ENCODE data around the gene TMSB10.
"Not testable (repeated sequence)": the region's sequence is repeated elsewhere in the genome, so short reads cannot be mapped to it uniquely, and the experiment has no call there.

TMSB10 gene

DNA sequence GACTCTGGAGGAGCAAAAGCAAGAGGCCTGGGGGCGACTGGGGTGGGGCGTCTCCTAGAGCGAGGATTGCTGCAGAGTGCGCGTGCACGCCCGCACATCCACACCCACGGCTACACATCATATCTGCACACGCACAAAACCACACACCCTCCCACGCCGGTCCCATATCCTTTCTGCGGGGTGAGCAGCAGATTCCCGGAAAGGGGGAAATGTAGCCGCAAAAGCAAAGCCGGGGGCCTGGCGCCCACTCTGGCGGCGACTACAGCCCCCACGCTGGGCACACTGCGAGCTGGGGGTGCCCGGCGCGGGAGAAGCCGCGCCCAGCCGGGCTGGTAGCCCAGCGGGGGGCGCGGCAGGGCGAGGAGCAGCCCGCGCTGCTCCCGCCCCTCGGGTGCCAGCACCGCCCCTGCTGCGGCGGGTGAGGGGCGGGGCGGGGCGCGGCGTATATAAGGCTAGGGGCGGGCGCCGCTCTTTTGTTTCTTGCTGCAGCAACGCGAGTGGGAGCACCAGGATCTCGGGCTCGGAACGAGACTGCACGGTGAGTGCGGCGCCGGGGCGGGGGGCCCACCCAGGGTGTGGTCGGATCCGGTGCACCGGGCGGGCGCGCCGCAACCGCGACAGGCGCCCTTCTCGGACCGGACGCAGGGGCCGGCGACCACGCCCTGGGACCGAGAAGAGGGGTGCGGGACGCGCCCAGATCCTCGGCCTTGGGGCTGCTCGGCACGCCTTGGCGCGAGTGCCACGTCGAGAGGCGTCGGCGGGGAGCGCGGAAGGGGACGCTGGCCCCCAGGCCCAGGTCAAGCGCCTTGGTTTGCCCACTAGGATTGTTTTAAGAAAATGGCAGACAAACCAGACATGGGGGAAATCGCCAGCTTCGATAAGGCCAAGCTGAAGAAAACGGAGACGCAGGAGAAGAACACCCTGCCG lies at the start of gene TMSB10:
TMSB10 (plus strand) TSS at position 476 of the 927 bp plus-strand sequence.
- peak; percentile 73 for DNase-seq

DNA sequence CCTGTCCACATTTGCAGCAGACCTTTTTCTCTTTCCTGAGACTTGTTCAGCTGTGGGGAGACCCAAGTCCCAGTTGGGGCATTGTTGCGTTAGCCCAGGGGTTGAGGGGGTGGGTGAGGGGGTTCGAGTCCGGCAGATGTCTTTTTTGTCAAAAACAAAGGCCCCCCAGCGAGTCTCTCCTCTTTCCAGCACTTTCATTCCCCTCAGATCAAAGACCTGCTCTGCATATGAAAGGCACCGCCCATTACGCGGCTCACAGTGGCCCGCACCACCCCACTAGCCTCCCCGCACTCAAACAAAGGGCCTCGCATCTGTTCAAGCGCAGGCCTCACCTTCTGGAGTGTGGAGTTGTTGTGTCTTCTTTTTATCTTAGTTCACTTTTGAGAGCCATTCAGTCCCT lies 49.7 kb upstream of the TMSB10 start:
- DNase-seq: no peak

- peak; percentile 91 for DNase-seq
Observed at GRCh38 chr2:84856787-84857186, 48.7 kb upstream of the TMSB10 start.

DNA sequence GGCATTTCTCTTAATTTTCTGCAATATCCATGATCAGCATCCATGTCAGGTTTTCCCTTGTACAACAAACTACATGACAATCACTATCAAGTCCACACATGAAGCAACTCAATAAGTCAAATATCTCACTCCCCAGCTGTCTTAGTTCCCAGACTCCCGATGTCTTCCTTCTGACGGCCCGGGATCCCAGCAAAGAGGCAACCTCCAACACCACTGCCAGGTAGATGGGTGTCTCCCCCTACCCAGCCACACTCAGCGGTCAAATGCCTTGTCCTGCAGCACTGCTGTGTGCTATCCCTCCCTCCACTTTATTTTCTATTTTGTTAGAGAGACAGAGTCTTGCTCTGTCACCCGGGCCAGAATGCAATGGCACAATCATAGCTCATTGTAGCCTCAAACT lies 47.9 kb upstream of the TMSB10 start:
- no peak for DNase-seq

DNA sequence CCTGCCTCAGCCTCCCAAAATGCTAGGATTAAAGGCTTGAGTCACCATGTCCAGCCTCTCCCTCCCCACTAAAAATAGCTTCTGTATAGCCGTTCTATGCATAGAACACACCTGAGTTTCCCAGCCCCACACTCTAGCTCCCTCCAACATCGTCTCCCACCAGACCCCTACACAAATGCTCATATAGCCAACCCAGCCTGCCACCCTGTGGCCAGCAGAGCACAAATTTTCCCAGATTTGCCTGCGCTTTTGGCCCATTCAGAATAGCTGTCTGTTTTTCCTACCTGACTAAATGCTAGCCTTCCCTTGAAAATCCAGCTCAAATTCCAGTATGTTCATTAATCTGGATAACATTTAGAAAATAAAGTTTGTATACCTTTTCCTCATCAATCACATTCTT lies 47.3 kb upstream of the TMSB10 start:
- no peak for DNase-seq

GRCh38 chr2:84858937-84859336 lies 46.5 kb upstream of the TMSB10 start:
- DNase-seq: no peak

DNA sequence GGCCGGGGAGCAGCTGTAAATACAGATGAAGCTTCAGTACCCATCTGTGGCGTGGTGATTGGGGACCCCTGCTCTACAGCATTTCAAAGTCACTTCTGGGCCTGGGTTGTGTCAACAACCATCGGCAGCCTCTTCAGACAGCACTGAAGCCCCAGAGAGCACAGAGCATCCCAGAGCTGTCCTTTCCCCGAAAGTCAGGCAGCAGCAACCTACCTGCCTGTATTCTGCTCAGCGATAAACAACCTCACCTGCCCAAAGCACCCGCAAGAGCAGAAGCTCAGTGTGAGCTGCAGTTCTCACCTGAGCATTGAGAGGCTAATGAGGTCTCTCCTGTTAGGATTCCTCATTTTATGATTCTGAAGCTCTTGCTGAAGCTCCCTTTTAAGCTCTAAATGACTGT lies 43.9 kb upstream of the TMSB10 start:
- no peak for DNase-seq

DNA sequence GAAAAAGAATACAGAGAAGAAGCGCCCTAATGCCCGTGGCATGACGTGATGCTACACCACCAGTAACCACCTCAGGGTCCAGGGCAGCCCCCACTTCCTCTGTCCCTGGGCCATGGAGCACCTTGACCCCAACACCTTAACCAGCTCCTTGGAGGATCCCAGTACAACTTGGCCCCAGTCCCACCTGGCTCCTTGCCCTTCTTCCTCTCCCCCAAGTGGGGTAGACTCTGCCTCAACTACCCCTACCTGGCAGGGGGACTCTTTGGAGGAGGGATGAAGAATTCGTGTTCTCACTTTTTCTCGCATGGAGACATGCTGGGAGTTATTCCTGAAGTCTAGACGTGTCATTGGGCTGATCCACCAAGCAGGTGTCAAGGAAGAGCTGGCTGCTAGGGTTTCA lies 43.5 kb upstream of the TMSB10 start:
- no peak for DNase-seq

DNA sequence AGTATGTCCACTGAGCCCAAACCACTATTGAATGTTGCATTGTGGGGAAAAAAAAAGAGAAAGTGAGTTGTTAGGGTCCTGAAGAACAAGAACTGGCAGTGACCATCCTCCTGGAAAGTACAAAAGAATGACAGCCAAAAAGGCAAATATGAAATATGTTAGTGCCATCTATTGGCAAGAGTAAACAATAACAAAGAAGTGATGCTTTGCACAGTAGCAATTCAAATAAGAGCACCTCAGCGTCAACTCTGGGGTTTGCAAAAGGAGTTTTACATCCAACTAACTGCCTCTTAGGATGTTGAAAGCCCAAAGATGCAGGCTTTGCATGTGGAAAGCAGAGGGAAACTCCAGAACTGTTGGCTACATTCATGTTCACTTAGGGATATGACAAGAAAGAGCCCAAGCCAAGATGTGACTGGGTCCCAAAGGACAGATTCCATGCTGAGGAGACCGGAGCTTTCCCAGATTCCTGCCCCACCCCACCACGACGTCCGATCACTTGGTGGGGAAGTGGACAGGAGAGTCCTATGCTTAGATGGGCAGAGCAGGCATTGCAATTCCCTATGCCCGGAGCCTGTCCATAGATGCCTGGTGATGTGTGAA lies 40.2 kb upstream of the TMSB10 start:
- peak; percentile 47 for DNase-seq

DNA sequence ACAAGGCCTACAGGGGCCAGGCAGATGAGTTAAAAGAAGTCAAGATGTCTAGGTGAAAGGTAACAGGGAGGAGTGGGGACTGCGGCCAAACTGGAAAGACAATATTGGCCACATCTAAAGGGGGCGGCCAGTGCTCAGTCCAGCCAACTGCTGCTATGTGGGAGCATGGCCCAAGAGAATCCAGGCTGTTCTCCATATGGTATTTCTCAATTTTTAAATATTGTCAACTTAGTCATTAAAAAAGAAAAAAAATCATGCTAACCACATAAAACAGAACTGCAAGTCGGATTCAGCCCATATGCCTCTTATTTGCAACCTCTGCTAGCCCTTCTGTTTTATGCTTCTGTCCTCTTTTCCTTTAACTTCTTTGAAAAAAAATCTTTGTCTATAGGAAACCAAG lies 39.3 kb upstream of the TMSB10 start:
- DNase-seq: no peak

DNA sequence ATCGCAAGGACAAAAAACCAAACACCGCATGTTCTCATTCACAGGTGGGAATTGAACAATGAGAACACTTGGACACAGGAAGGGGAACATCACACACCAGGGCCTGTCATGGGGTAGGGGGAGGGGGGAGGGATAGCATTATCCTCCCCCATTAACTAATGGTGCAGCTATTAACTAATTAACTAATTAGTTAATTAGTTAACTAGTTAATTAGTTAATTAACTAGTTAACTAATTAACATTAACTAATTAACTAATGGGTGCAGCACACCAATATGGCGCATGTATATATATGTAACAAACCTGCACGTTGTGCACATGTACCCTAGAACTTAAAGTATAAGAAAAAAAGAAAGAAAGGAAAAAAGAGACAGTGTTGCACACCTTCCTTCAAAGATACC lies 37.1 kb upstream of the TMSB10 start:
- not testable (repeated sequence) for DNase-seq

GRCh38 chr2:84870306-84870705 lies 35.1 kb upstream of the TMSB10 start:
- no peak for DNase-seq

- not testable (repeated sequence) for DNase-seq
Observed at GRCh38 chr2:84872691-84873090, 32.8 kb upstream of the TMSB10 start.

DNA sequence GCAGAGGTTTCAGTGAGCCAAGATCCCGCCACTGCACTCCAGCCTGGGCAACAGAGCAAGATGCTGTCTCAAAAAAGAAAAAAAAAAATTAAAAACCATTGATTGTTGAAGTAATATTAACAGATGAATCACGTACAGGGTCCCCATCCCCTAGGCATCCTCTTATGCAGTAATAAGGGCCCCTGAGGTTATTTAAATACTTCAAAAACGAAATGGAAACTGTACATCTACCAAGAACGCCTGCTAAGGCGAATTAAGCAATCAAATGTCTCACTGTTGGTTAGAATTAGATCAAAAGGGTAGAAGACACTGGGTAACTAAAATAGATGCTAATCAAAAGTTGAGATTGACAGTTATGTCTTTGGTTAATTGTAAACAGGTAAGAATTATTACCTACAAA lies 32.1 kb upstream of the TMSB10 start:
- DNase-seq: no peak

DNA sequence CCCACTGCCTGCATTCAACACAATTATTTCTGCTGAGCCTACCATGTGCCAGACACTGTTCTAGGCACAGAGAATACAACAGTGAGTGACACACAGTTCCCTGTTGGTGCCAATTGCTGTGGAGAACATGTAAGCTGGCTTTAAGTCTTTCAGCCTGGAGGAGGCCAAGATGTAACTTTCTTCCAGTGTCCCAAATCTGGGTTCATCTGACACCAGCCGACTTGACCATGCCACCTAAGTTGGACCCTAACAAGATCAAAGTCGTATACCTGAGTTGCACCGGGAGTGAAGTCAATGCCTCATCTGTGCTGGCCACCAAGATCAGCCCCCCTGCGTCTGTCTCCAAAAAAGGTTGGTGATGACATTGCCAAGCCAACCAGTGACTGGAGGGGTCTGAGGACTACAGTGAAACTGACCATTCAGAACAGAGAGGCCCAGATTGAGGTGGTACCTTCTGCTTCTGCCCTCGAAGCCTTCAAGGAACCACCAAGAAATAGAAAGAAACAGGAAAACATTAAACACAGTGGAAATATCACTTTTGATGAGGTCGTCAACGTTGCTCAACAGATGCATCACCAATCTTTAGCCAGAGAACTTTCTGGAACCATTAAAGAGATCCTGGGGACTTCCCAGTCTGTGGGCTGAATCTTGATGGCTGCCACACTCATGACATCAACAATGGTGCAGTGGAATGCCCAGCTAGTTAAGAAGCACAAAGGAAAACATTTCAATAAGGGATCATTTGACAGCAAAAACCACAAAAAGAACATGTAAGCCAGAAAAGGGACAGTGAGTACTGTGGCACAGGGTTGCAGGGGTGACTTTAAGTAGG lies 30.9 kb upstream of the TMSB10 start:
- no peak for DNase-seq

DNA sequence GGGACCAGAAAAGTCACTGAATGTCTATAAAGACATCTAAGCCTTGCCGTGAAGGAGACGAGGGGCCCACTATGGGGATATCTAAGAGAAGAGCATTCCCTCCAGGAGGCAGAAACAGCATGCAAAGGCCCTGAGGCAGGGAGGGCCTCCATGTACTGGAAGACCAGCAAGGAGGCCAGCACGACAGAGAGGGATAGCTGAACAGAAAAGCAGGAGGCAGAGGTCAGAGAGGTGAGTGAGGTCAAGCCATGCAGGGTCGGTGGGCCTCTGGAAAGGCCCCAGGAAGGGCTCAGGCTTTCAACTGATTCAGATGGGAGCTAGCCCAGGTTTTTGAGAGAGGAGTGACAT lies 30.3 kb upstream of the TMSB10 start:
- DNase-seq: no peak

- not testable (repeated sequence) for DNase-seq
Observed at GRCh38 chr2:84875619-84876018, 29.8 kb upstream of the TMSB10 start.

DNA sequence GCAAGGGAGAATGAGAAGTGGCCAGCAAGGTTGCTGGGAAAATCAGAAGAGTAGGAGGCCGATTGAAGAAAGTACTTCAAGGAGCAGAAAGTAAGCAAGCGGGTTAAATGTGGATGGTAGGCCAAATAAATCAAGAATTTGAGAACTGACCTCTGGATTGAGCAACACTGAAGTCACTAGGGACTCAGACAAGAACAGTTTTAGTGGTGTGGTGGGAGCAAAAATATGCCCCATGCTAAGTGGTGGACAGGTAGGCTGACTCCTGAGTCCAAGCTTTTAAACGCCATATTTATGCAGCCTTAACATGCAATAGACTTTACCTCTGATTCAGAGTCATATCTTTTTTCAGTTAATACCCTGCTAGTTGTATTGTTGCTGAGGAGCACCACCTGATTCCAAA lies 29.1 kb upstream of the TMSB10 start:
- DNase-seq: no peak

DNA sequence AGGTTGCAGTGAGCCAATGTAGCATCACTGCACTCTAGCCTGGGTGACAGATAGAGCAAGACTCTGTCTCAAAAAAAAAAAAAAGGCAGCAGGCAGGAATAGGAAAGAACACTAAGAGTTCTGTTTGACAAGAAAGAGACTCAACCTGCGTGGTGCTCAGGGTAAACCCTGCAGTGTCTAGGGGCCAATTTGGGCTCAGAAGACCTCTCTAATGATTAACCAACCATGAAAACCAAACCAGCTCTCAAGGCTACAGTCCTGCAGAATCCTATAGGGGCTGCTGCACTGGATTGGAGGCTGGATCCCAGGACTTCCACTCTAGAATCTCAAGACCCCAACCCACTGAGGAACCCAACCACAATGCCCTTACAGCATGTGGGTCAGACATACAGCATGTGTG lies 27.0 kb upstream of the TMSB10 start:
- no peak for DNase-seq

GRCh38 chr2:84878896-84879583 lies 26.4 kb upstream of the TMSB10 start:
- no peak for DNase-seq

DNA sequence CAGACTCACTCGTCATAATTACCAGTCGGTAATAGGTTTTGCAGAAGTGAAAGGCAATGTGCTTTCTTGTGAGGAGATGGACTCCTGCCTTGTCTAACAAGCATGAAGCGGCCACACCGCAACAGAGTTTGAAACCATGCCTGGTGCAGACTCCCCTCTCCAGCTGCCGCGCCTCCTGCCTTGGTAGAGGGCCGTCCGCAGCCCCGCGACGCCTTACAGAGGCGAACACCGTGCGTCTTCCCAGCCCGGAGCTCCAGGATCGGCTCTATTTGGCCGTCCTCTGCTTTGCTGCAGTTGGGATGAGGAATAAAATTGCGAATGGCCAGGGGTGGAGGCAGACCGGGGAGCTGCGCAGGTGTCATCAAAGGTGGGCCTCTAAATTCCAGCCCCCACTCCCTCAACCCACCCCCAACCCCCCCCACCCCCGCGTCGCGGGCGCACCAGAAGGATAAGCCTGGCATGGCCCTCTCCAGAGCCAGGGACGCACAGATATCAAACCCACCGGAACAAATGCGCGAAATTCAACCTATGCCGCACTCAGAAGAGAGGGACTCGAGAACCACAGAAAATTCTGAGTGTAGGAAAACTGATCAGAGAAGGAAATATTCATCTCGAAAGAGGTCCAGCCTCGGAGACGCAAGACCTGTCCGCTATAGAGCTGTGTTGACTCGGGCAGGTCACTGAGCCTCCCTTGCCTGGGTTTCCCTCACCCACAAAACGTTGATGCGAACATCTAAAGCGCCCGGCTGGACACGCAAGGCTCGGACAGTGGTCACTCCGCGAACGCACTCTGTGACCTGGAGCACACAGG lies 25.7 kb upstream of the TMSB10 start:
- DNase-seq: peak; percentile 63

- no peak for DNase-seq
Observed at GRCh38 chr2:84880395-84880644, 25.1 kb upstream of the TMSB10 start.

Data from MV-4-11 (cell line).